ENCODE measurements around the gene KLHL9. TPM values are rescaled to one million over a fixed set of nuclear protein-coding genes. Genes with fewer than 3 reads are reported as not detected.
"Not testable (repeated sequence)": the region's sequence is repeated elsewhere in the genome, so short reads cannot be mapped to it uniquely, and the experiment has no call there.

Gene KLHL9
- polyA plus RNA-seq (ENCODE audit: insufficient read length): 19.5 TPM

- peak; percentile 77 for DNase-seq (ENCODE audit: low read depth)
These were observed at the start of gene KLHL9 for GRCh38 chr9:21334701-21335632. KLHL9 (minus strand) TSS chr9:21335404; CDS start chr9:21334859, 545 bp downstream.

DNA sequence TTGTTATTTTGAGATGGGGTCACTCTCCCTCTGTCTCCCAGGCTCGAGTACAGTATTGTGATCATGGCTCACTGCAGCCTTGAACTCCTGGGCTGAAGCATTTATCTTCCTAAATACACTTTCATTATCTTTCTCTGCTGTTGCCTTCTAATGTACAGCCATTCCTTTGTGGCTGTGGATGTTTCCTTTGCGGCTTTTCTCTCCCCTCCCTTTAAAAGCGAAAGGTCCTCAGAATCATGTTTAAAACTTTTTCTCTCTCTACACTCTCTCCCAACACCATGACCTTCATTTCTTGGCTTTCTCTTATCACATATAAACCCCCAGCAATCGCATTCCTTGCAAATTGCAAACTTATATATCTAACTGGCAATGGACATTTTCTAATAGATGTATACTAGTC lies 48.4 kb upstream of the KLHL9 start:
- DNase-seq (ENCODE audit: low read depth): no peak

GRCh38 chr9:21381448-21382339 lies 46.5 kb upstream of the KLHL9 start:
- no peak for DNase-seq (ENCODE audit: low read depth)

- DNase-seq (ENCODE audit: low read depth): not testable (repeated sequence)
These were observed 36.3 kb upstream of the KLHL9 start for GRCh38 chr9:21371467-21371866.

DNA sequence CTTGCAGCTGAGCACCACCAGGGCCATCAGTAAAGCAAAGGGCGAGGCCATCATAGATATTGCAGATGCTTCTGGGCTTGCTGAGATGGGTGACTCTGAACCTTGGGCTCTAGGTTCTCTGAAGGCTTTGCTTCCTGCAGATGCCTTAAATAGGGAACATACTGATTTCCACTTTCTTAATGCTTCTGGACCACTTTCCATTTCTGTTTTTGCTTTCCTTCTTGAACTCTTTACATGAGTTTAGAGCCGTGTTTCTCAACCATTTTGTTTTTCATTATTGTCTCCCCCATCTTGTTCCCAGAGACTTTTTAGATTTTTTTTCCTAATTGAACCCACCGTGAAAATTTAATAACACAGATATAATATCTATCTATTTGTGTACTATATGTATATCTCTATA lies 32.8 kb upstream of the KLHL9 start, which contains the start of gene IFNA13:
Gene IFNA13, minus strand, starts transcription at position 101 of the 400 bp plus-strand sequence. Its CDS starts 47 bp downstream, at position 54.
- DNase-seq (ENCODE audit: low read depth): no peak

DNA sequence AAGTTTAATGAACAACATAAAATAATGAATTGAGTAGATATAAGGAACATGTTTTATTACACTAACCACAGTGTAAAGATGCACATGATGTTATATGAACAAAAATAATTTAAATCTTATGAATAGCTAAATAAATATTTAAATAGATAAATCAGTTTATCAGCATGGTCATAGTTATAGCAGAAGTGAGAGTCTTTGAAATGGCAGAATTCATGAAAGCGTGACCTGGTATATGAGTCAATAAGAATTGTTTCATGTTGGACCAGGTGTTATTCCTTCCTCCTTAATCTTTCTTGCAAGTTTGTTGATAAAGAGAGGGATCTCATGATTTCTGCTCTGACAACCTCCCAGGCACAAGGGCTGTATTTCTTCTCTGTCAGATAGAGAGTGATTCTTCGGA lies 32.0 kb upstream of the KLHL9 start:
- DNase-seq (ENCODE audit: low read depth): not testable (repeated sequence)

DNA sequence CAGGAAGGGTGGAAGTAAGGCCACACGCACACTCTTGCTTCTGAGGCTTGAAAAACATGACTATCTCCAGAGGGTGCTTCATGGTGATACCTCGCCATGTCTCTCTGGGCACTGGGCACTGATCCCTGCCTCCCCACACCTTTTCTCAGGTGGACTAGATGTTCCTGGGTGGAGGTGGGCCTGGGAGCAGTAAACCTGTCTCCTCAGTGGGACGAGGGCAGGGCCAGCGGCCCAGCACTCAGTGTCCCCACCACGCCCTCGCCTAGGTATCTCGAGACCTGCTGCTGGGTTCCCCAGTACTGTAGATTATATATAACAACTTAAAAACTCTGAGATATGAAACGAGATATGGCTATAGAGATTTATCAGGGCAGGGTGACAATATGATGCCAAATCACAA lies 27.1 kb upstream of the KLHL9 start:
- DNase-seq (ENCODE audit: low read depth): no peak

DNA sequence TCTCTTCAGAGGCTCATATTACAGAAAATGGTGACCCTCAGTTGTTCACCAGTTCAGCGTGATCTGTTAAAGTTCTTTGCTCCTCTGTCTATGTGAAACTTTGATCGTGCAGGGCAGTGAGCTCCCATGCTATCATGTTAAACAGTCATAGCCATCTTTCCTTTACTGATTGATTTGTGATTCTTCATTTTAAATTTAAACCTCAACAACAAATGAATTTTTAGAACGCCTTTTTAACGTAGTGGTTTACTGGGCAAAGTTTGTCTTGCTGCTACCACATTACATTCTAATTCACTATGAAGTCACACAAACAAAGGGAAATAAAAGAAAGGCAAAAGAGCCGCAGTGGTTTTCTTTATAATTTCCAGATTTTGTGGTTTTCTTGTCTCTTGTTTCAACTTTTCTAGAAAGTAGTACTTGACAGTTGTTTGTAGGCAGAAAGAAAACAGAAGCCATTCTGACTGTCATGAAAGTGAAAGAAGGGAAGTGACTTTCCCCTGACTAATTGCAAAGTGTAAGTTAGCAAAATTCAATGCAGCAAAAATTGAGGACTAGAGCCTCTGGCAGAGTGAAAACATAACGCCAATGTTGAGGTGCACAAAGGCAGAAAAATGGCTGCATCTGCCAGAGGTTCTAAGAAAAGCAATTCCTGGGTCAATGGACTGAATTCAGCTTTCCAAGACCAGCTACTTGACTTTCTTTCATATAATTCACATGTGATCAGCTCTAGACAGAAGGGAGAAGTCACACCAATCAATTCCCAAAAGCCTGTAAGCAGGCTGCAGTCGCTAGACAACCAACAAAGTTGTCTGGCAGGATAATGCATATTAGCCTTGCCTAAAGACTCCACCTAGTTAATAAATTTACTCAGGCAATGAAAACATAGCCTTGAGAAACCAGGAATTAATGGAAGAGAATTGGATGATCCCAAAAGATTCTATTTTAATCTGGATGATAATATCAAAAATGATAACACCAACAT lies 22.6 kb upstream of the KLHL9 start:
- peak; percentile 5 for DNase-seq (ENCODE audit: low read depth)

GRCh38 chr9:21350787-21351186 lies 15.6 kb upstream of the KLHL9 start, which contains the start of gene IFNA6:
IFNA6 (minus strand) TSS chr9:21350887; CDS start chr9:21350887, 0 bp downstream.
- no peak for DNase-seq (ENCODE audit: low read depth)

DNA sequence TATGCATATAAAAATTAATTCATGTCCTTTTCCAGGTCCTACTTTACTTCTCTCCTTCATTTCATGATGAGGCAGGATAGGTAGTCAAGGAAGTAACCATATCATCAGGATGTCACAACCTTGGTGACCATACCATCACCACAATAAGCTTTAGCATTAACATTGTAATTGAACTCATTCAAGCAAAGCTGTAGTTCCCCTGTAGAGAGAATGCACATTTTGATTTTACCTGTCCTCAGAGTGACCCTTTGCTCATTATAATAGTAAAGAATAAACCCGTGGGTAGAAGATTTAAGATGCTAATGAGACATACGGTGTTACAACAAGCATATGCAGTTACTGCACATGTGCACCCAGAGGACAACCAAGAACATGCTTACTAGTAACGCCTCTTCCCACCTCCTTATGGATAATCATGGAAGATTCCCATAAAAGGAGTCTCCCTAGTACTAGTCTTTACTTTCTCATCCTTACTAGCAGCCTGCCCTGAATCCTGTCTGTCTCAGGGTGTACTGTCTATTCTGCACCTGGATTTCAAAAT lies 13.3 kb upstream of the KLHL9 start:
- DNase-seq (ENCODE audit: low read depth): no peak

GRCh38 chr9:21340735-21341134 lies 5.5 kb upstream of the KLHL9 start:
- DNase-seq (ENCODE audit: low read depth): no peak

GRCh38 chr9:21336457-21336856 lies 1.3 kb upstream of the KLHL9 start:
- DNase-seq (ENCODE audit: low read depth): no peak

- DNase-seq (ENCODE audit: low read depth): no peak
These were observed 2.0 kb downstream of the KLHL9 start for GRCh38 chr9:21333226-21333625.

GRCh38 chr9:21331676-21332402 lies 3.4 kb downstream of the KLHL9 start:
- no peak for DNase-seq (ENCODE audit: low read depth)

- DNase-seq (ENCODE audit: low read depth): no peak
These were observed 8.6 kb downstream of the KLHL9 start for GRCh38 chr9:21326526-21327139.

- no peak for DNase-seq (ENCODE audit: low read depth)
These were observed 11.2 kb downstream of the KLHL9 start for GRCh38 chr9:21324047-21324446.

DNA sequence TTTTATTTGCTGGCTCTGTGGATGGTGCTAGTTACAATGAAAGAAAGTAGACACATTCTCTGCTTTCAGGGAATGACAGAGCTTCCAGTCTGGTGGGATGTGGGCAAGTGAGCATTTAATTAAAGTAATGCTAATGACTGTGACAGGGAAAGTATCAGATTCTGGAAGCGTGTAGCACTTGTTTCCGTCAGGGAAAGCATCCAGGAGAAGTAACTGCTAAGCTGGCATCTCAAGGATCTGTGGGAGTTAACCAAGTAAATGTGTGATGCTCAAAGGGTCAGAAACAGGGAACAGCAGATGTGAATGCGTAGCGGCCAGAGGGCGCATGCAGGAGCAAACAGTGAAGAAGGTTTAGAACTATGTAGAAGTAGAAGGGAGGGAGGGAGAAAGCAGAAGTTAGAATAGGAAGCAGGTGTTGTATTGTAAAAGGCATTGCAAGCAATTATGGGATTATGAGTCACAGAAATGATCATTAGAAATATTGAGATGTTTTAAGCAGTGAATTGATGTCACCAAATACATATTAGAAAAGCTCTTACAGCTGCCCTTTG lies 12.2 kb downstream of the KLHL9 start:
- DNase-seq (ENCODE audit: low read depth): no peak

GRCh38 chr9:21320465-21320864 lies 14.7 kb downstream of the KLHL9 start:
- no peak for DNase-seq (ENCODE audit: low read depth)

All from forelimb muscle (tissue), 1 donor.